Panc1 (cell line): ENCODE data around the gene PKP3.

Experiments
- POLR2AphosphoS5 ChIP-seq: IDR thresholded peaks from 2 replicates; pipeline ENCODE4 v1.6.1; 2012; ENCODE audit warnings: mild to moderate bottlenecking, low read depth, low read length, moderate library complexity
- SIN3A ChIP-seq: IDR thresholded peaks from 2 replicates; pipeline ENCODE4 v1.6.1; 2012; ENCODE audit warnings: low read depth, mild to moderate bottlenecking, low read length, moderate library complexity, borderline replicate concordance; ENCODE audit not compliant: insufficient read depth
- TCF7L2 ChIP-seq: IDR thresholded peaks from 2 replicates; pipeline ENCODE4 v1.6.1; 2011; ENCODE audit warnings: mild to moderate bottlenecking, low read depth, low read length, inconsistent platforms
- TF ChIP-seq, protein P1 (sequence below): fragments of 450-650 bp; IDR thresholded peaks from 2 replicates; pipeline ENCODE4 v1.5.1; 2017; ENCODE audit warnings: mild to moderate bottlenecking

DNA sequence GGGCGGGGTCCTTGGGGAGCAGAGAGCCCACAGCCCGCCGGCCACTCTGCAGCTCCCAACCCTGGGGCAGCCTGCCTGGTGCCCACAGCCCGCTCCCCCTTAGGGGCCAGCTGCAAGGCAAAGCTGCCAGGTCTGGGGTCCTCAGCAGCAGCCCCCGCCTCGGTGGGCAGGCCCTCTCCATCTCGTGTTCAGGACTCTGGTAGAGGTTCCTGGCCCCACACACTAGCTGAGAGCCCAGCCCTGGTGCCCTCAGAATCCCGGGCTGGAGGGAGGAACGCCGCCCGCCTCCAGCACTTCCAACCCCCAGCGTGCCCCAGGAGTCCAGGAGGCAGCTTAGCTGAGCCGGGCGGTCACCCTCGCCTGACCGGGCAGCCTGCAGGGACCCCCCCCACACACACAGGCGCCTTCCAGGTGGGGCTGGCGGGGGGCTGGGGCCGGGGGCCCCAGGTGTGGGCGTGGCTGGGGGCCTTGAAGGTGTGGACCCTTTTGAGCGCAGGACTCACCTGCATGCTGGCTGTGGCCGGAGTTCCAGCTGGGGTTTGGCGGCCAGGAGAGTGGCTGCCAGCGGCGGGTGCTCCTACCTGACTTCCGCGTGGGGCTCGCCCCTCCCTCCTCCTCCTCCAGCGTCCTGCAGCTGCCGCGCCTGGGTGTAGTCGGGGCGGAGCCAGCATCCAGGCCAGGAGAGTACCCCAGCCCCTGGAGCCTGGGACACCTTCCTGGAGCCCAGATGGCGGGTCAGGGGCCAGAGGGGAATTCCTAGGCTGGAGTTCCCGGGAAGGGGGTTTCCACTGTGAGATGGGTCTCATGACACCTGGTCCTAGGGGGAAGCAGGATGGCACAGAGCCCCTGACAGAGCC lies 47.6 kb downstream of the PKP3 start, which contains the start of gene ANO9:
- TF ChIP-seq POLR2AphosphoS5 (no peak), SIN3A (no peak), TCF7L2 (no peak)
- TF ChIP-seq, protein P1, sequence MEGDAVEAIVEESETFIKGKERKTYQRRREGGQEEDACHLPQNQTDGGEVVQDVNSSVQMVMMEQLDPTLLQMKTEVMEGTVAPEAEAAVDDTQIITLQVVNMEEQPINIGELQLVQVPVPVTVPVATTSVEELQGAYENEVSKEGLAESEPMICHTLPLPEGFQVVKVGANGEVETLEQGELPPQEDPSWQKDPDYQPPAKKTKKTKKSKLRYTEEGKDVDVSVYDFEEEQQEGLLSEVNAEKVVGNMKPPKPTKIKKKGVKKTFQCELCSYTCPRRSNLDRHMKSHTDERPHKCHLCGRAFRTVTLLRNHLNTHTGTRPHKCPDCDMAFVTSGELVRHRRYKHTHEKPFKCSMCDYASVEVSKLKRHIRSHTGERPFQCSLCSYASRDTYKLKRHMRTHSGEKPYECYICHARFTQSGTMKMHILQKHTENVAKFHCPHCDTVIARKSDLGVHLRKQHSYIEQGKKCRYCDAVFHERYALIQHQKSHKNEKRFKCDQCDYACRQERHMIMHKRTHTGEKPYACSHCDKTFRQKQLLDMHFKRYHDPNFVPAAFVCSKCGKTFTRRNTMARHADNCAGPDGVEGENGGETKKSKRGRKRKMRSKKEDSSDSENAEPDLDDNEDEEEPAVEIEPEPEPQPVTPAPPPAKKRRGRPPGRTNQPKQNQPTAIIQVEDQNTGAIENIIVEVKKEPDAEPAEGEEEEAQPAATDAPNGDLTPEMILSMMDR, result no peak
